GM23338 (cell line): ENCODE results near the gene DLG2. TPM values are rescaled to one million over a fixed set of nuclear protein-coding genes. Genes with fewer than 3 reads are reported as not detected.
"Not testable (repeated sequence)": the region's sequence is repeated elsewhere in the genome, so short reads cannot be mapped to it uniquely, and the experiment has no call there.

Experiments
- ATAC-seq: fragments of 200-7000 bp; cut with Tn5 transposase; 3 replicates; pipeline ENCODE4 v1.9.1; 2020
- DNase-seq: peaks from one replicate; pipeline ENCODE4 v3.0.0-alpha.2; 2015; ENCODE audit warnings: low spot score
- H2AFZ ChIP-seq: fragments of 200-600 bp; sonication (generic); 2 replicates; pipeline ENCODE4 v1.8.0; 2016; ENCODE audit warnings: antibody characterized with exemption, mild to moderate bottlenecking, moderate library complexity
- H3F3A ChIP-seq: fragments of 200-600 bp; sonication (generic); replicated peaks from 2 replicates; pipeline ENCODE4 v1.8.0; 2017; ENCODE audit warnings: antibody characterized with exemption, mixed run types, low read depth
- H3K27ac ChIP-seq: fragments of 200-600 bp; sonication (generic); 2 replicates; pipeline ENCODE4 v1.6.1; 2016; ENCODE audit warnings: low read depth
- H3K27me3 ChIP-seq: fragments of 200-600 bp; sonication (generic); 2 replicates; pipeline ENCODE4 v1.8.0; 2016; ENCODE audit warnings: mild to moderate bottlenecking, mixed run types, moderate library complexity; ENCODE audit not compliant: insufficient read depth
- H3K36me3 ChIP-seq: fragments of 200-600 bp; sonication (generic); 2 replicates; pipeline ENCODE4 v1.8.0; 2016; ENCODE audit warnings: mild to moderate bottlenecking; ENCODE audit not compliant: insufficient read depth
- H3K4me1 ChIP-seq: fragments of 200-600 bp; sonication (generic); 2 replicates; pipeline ENCODE4 v1.8.0; 2016; ENCODE audit warnings: mild to moderate bottlenecking, moderate library complexity; ENCODE audit not compliant: insufficient read depth
- H3K4me2 ChIP-seq: fragments of 200-600 bp; sonication (generic); 2 replicates; pipeline ENCODE4 v1.7.1; 2017; ENCODE audit warnings: mixed run types
- H3K4me3 ChIP-seq: fragments of 200-600 bp; sonication (generic); 2 replicates; pipeline ENCODE4 v1.6.1; 2016; ENCODE audit warnings: mixed run types
- H3K79me2 ChIP-seq: fragments of 200-600 bp; sonication (generic); replicated peaks from 2 replicates; pipeline ENCODE4 v1.8.0; 2017; ENCODE audit warnings: mild to moderate bottlenecking; ENCODE audit not compliant: insufficient read depth
- H3K9me2 ChIP-seq: fragments of 200-600 bp; sonication (generic); 2 replicates; pipeline ENCODE4 v1.8.0; 2017; ENCODE audit not compliant: insufficient read depth
- H4K20me1 ChIP-seq: fragments of 200-600 bp; sonication (generic); replicated peaks from 2 replicates; pipeline ENCODE4 v1.8.0; 2017; ENCODE audit warnings: mild to moderate bottlenecking; ENCODE audit not compliant: insufficient read depth
- H3K27ac Mint-ChIP-seq: 2 replicates; pipeline ENCODE4 v1.8.0; 2020; ENCODE audit warnings: inconsistent platforms, mild to moderate bottlenecking, moderate library complexity, mixed read lengths
- H3K27me3 Mint-ChIP-seq: 3 replicates; pipeline ENCODE4 v1.8.0; 2022; ENCODE audit warnings: low read depth, mild to moderate bottlenecking, moderate library complexity, mixed read lengths, inconsistent platforms; ENCODE audit not compliant: insufficient read depth, poor library complexity
- H3K36me3 Mint-ChIP-seq: 3 replicates; pipeline ENCODE4 v1.8.0; 2021; ENCODE audit warnings: low read depth, mild to moderate bottlenecking, inconsistent platforms, moderate library complexity, mixed read lengths
- H3K4me1 Mint-ChIP-seq: 3 replicates; pipeline ENCODE4 v1.8.0; 2020; ENCODE audit warnings: mild to moderate bottlenecking, inconsistent platforms, mixed read lengths
- H3K4me3 Mint-ChIP-seq: 3 replicates; pipeline ENCODE4 v1.8.0; 2021; ENCODE audit warnings: moderate library complexity, mild to moderate bottlenecking, inconsistent platforms, mixed read lengths
- H3K9me3 Mint-ChIP-seq: 3 replicates; pipeline ENCODE4 v1.8.0; 2020; ENCODE audit warnings: moderate library complexity, mild to moderate bottlenecking, inconsistent platforms, mixed read lengths
- CREB1 ChIP-seq: fragments of 250-450 bp; sonication (Bioruptor Pico); IDR thresholded peaks from 2 replicates; pipeline ENCODE4 v1.5.0; 2020; ENCODE audit warnings: low read depth, mild to moderate bottlenecking, moderate library complexity
- EZH2 ChIP-seq: fragments of 200-600 bp; sonication (generic); IDR thresholded peaks from one replicate; pipeline ENCODE4 v1.8.0; 2017; ENCODE audit warnings: antibody characterized with exemption, mild to moderate bottlenecking, low read depth; ENCODE audit not compliant: unreplicated experiment
- EZH2phosphoT487 ChIP-seq: fragments of 200-600 bp; sonication (generic); IDR thresholded peaks from one replicate; pipeline ENCODE4 v1.8.1; 2018; ENCODE audit warnings: antibody characterized with exemption; ENCODE audit not compliant: unreplicated experiment
- JUNB ChIP-seq: IDR thresholded peaks from one replicate; pipeline ENCODE4 v1.6.1; 2016; ENCODE audit warnings: antibody characterized with exemption; ENCODE audit not compliant: unreplicated experiment
- NANOG ChIP-seq: IDR thresholded peaks from 2 replicates; pipeline ENCODE4 v1.6.1; 2016; ENCODE audit warnings: antibody characterized with exemption, borderline replicate concordance
- POLR2AphosphoS5 ChIP-seq: IDR thresholded peaks from 2 replicates; pipeline ENCODE4 v1.6.1; 2016; ENCODE audit warnings: antibody characterized with exemption, low read depth
- ZNF114 ChIP-seq: fragments of 250-450 bp; sonication (Bioruptor Pico); IDR thresholded peaks from 2 replicates; pipeline ENCODE4 v1.5.0; 2020; ENCODE audit warnings: mild to moderate bottlenecking, moderate library complexity
- ZNF331 ChIP-seq: fragments of 250-450 bp; sonication (Bioruptor Pico); IDR thresholded peaks from 2 replicates; pipeline ENCODE4 v1.5.0; 2020; ENCODE audit warnings: low read depth, mild to moderate bottlenecking, moderate library complexity
- ZNF462 ChIP-seq: fragments of 250-450 bp; sonication (Bioruptor Pico); IDR thresholded peaks from 2 replicates; pipeline ENCODE4 v1.5.0; 2020; ENCODE audit warnings: mild to moderate bottlenecking, moderate library complexity
- polyA plus RNA-seq: library from polyadenylated mRNA; unstranded; fragments of >200 nt; fragmentation: Nextera tagmentation; extraction: Ambion mirVana; gene quantifications from 2 replicates; pipeline ENCODE4 v1.2.1, GENCODE V29; 2016
- total RNA-seq: library from RNA; depleted of rRNA; stranded (reverse); fragments of >200 nt; shearing (Covaris generic); gene quantifications from 2 replicates; pipeline ENCODE4 v1.2.3, GENCODE V29; 2014
- TF ChIP-seq, protein P1 (sequence below): IDR thresholded peaks from 2 replicates; pipeline ENCODE4 v1.6.1; 2016; ENCODE audit warnings: antibody characterized with exemption
- TF ChIP-seq, protein P2 (sequence below): IDR thresholded peaks from one replicate; pipeline ENCODE4 v1.6.1; 2018; ENCODE audit warnings: antibody characterized with exemption; ENCODE audit not compliant: unreplicated experiment

The DLG2 gene
- total and polyA plus RNA-seq, 2 experiments from 2014 or later: 19.8 to 21.5 TPM

- not testable (repeated sequence) for H3K4me1 ChIP-seq, H3K27ac ChIP-seq, H3K4me2 ChIP-seq, H2AFZ ChIP-seq, H3K36me3 ChIP-seq, H3K36me3 Mint-ChIP-seq, H3F3A ChIP-seq, H3K27me3 Mint-ChIP-seq, H3K79me2 ChIP-seq, ATAC-seq, H4K20me1 ChIP-seq, H3K27ac Mint-ChIP-seq, DNase-seq, H3K4me3 Mint-ChIP-seq, H3K4me3 ChIP-seq, H3K9me2 ChIP-seq, H3K4me1 Mint-ChIP-seq
- peaks cover 33% of the 10 kb centered on the region; the same call in 1 of the 2 replicates for H3K27me3 ChIP-seq
- peaks cover 20% of the 10 kb centered on the region; the same call in 2 of the 3 replicates for H3K9me3 Mint-ChIP-seq
Measured at GRCh38 chr11:85670949-85671663, 44.0 kb upstream of the DLG2 start.

GRCh38 chr11:85668157-85668556, 41.0 kb upstream of the DLG2 start:
- H3K27ac Mint-ChIP-seq: no peak overlapping the region
- H3K9me2 ChIP-seq: no peaks in the 10 kb centered on the region
- peaks cover 16% of the 10 kb centered on the region for H3K79me2 ChIP-seq
- peaks cover 13% of the 10 kb centered on the region for H3K27me3 Mint-ChIP-seq
- H3K27me3 ChIP-seq: peaks cover 15% of the 10 kb centered on the region; the same call in 1 of the 2 replicates
- H3K36me3 Mint-ChIP-seq: peaks cover 17% of the 10 kb centered on the region
- H3K4me2 ChIP-seq: no peak overlapping the region
- H4K20me1 ChIP-seq: peaks cover 4% of the 10 kb centered on the region
- H2AFZ ChIP-seq: no peak overlapping the region
- DNase-seq (no peak), ATAC-seq (no peak)
- H3K4me1 ChIP-seq: 0 out of 2 replicates have a peak, but pooled peaks cover 3% of the 10 kb centered on the region
- no peaks in the 10 kb centered on the region for H3K36me3 ChIP-seq
- peaks cover 20% of the 10 kb centered on the region; the same call in 2 of the 3 replicates for H3K9me3 Mint-ChIP-seq
- no peak overlapping the region for H3K4me3 ChIP-seq
- no peak overlapping the region for H3K27ac ChIP-seq
- no peak overlapping the region for H3K4me3 Mint-ChIP-seq
- H3F3A ChIP-seq: no peaks in the 10 kb centered on the region
- H3K4me1 Mint-ChIP-seq: peaks cover 12% of the 10 kb centered on the region; the same call in 2 of the 3 replicates
- TF ChIP-seq EZH2phosphoT487 (no peak), JUNB (no peak), ZNF114 (CRISPR knock-in tag) (no peak), NANOG (no peak), ZNF462 (CRISPR knock-in tag) (no peak), CREB1 (CRISPR knock-in tag) (no peak), EZH2 (no peak), POLR2AphosphoS5 (no peak), ZNF331 (CRISPR knock-in tag) (no peak)
- TF ChIP-seq, protein P1, sequence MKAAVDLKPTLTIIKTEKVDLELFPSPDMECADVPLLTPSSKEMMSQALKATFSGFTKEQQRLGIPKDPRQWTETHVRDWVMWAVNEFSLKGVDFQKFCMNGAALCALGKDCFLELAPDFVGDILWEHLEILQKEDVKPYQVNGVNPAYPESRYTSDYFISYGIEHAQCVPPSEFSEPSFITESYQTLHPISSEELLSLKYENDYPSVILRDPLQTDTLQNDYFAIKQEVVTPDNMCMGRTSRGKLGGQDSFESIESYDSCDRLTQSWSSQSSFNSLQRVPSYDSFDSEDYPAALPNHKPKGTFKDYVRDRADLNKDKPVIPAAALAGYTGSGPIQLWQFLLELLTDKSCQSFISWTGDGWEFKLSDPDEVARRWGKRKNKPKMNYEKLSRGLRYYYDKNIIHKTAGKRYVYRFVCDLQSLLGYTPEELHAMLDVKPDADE: no peak
- TF ChIP-seq, protein P2, sequence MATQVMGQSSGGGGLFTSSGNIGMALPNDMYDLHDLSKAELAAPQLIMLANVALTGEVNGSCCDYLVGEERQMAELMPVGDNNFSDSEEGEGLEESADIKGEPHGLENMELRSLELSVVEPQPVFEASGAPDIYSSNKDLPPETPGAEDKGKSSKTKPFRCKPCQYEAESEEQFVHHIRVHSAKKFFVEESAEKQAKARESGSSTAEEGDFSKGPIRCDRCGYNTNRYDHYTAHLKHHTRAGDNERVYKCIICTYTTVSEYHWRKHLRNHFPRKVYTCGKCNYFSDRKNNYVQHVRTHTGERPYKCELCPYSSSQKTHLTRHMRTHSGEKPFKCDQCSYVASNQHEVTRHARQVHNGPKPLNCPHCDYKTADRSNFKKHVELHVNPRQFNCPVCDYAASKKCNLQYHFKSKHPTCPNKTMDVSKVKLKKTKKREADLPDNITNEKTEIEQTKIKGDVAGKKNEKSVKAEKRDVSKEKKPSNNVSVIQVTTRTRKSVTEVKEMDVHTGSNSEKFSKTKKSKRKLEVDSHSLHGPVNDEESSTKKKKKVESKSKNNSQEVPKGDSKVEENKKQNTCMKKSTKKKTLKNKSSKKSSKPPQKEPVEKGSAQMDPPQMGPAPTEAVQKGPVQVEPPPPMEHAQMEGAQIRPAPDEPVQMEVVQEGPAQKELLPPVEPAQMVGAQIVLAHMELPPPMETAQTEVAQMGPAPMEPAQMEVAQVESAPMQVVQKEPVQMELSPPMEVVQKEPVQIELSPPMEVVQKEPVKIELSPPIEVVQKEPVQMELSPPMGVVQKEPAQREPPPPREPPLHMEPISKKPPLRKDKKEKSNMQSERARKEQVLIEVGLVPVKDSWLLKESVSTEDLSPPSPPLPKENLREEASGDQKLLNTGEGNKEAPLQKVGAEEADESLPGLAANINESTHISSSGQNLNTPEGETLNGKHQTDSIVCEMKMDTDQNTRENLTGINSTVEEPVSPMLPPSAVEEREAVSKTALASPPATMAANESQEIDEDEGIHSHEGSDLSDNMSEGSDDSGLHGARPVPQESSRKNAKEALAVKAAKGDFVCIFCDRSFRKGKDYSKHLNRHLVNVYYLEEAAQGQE: no peak
